ENCODE measurements around the gene AQP5.

The AQP5 gene

GRCh38 chr12:49932533-49933130, 29.0 kb upstream of the AQP5 start:
- no peak for DNase-seq

- no peak for DNase-seq
Observed at GRCh38 chr12:49933796-49934195, 27.9 kb upstream of the AQP5 start.

GRCh38 chr12:49934505-49934904, 27.2 kb upstream of the AQP5 start:
- no peak for DNase-seq

GRCh38 chr12:49936925-49937324, 24.7 kb upstream of the AQP5 start:
- no peak for DNase-seq

GRCh38 chr12:49937639-49938300, 23.9 kb upstream of the AQP5 start:
- DNase-seq, result no peak

GRCh38 chr12:49939307-49939706, 22.4 kb upstream of the AQP5 start:
- no peak for DNase-seq

- no peak for DNase-seq
Observed at GRCh38 chr12:49939707-49940106, 22.0 kb upstream of the AQP5 start.

GRCh38 chr12:49941556-49942511, 19.8 kb upstream of the AQP5 start:
- no peak for DNase-seq

- no peak for DNase-seq
Observed at GRCh38 chr12:49942512-49942893, 19.2 kb upstream of the AQP5 start.

- DNase-seq, result peak in 1 of 2 donors; percentile 10
Observed at GRCh38 chr12:49942921-49943624, 18.6 kb upstream of the AQP5 start.

- no peak for DNase-seq
Observed at GRCh38 chr12:49943625-49943960, 18.1 kb upstream of the AQP5 start.

GRCh38 chr12:49944046-49944445, 17.6 kb upstream of the AQP5 start:
- no peak for DNase-seq

GRCh38 chr12:49944718-49945117, 17.0 kb upstream of the AQP5 start:
- DNase-seq, result no peak

- DNase-seq, result peak; percentile 82 to 91
Observed at GRCh38 chr12:49945394-49946080, 16.1 kb upstream of the AQP5 start.

GRCh38 chr12:49946086-49946485, 15.6 kb upstream of the AQP5 start:
- DNase-seq, result no peak

- DNase-seq, result no peak
Observed at GRCh38 chr12:49946497-49946896, 15.2 kb upstream of the AQP5 start.

GRCh38 chr12:49947593-49948226, 14.0 kb upstream of the AQP5 start:
- DNase-seq, result no peak

GRCh38 chr12:49948866-49949845, 12.5 kb upstream of the AQP5 start:
- no peak for DNase-seq

GRCh38 chr12:49949866-49950265, 11.8 kb upstream of the AQP5 start:
- DNase-seq, result no peak

- DNase-seq, result no peak
Observed at GRCh38 chr12:49950273-49951251, 11.1 kb upstream of the AQP5 start, which contains the start of gene AQP2. Gene AQP2, plus strand, starts transcription at chr12:49950737. Its CDS starts 94 bp downstream, at chr12:49950831.

Data from activated CD4-positive, alpha-beta T cell treated with anti-CD3 and anti-CD28 coated beads for 4 hours (primary cell).